Pons (tissue), 1 donor: ENCODE data around the gene SH3D19.
"Not testable (repeated sequence)": the region's sequence is repeated elsewhere in the genome, so short reads cannot be mapped to it uniquely, and the experiment has no call there.

Source experiments
- DNase-seq: peaks from one replicate; pipeline ENCODE4 v3.0.0-alpha.2; 2016; ENCODE audit warnings: low spot score

SH3D19 gene

GRCh38 chr4:151152028-151152427, 173.4 kb downstream of the SH3D19 start:
- no peak for DNase-seq

- no peak for DNase-seq
Measured at GRCh38 chr4:151150821-151151580, 174.4 kb downstream of the SH3D19 start.

GRCh38 chr4:151148261-151148660, 177.1 kb downstream of the SH3D19 start:
- no peak for DNase-seq

- DNase-seq: no peak
Measured at GRCh38 chr4:151147000-151147399, 178.4 kb downstream of the SH3D19 start.

- no peak for DNase-seq
Measured at GRCh38 chr4:151144329-151145072, 180.9 kb downstream of the SH3D19 start.

GRCh38 chr4:151143811-151144210, 181.6 kb downstream of the SH3D19 start:
- no peak for DNase-seq

- DNase-seq: no peak
Measured at GRCh38 chr4:151143162-151143561, 182.2 kb downstream of the SH3D19 start.

GRCh38 chr4:151142758-151143157, 182.6 kb downstream of the SH3D19 start:
- DNase-seq: no peak

- no peak for DNase-seq
Measured at GRCh38 chr4:151139814-151140213, 185.6 kb downstream of the SH3D19 start.

GRCh38 chr4:151136048-151136447, 189.4 kb downstream of the SH3D19 start:
- not testable (repeated sequence) for DNase-seq

- no peak for DNase-seq
Measured at GRCh38 chr4:151133311-151133710, 192.1 kb downstream of the SH3D19 start.

- no peak for DNase-seq
Measured at GRCh38 chr4:151129796-151130195, 195.6 kb downstream of the SH3D19 start.

GRCh38 chr4:151117371-151117962, 207.9 kb downstream of the SH3D19 start:
- peak; percentile 77 for DNase-seq

GRCh38 chr4:151114986-151115385, 210.4 kb downstream of the SH3D19 start:
- DNase-seq: no peak

GRCh38 chr4:151114338-151114737, 211.1 kb downstream of the SH3D19 start:
- no peak for DNase-seq

GRCh38 chr4:151110236-151110635, 215.2 kb downstream of the SH3D19 start:
- DNase-seq: no peak

- DNase-seq: no peak
Measured at GRCh38 chr4:151107063-151107462, 218.3 kb downstream of the SH3D19 start.

- DNase-seq: no peak
Measured at GRCh38 chr4:151105454-151106032, 219.9 kb downstream of the SH3D19 start.

GRCh38 chr4:151104621-151105020, 220.8 kb downstream of the SH3D19 start:
- no peak for DNase-seq

- no peak for DNase-seq
Measured at GRCh38 chr4:151103758-151104157, 221.6 kb downstream of the SH3D19 start.

GRCh38 chr4:151100531-151100930, 224.9 kb downstream of the SH3D19 start:
- DNase-seq: no peak

- peak; percentile 54 for DNase-seq
Measured at GRCh38 chr4:151099976-151100417, 225.4 kb downstream of the SH3D19 start.
